Trophoblast cell (in vitro differentiated cells and primary cell): ENCODE measurements around the gene FHAD1.
A peak's percentile ranks its signal among the peaks of the same experiment; 100 is the strongest.

Experiments
- DNase-seq, 2 donors: peaks; one replicate each; pipeline ENCODE4 v3.0.0-alpha.2; 2016
- H2AFZ ChIP-seq: 2 replicates; pipeline ENCODE4 v1.6.1; 2013; ENCODE audit warnings: low read length, moderate library complexity, mild to moderate bottlenecking; ENCODE audit not compliant: insufficient read depth, poor library complexity
- H2AK5ac ChIP-seq: 2 replicates; pipeline ENCODE4 v1.6.1; 2013; ENCODE audit warnings: mild to moderate bottlenecking, low read length
- H2BK120ac ChIP-seq: 2 replicates; pipeline ENCODE4 v1.6.1; 2013; ENCODE audit warnings: low read length, mild to moderate bottlenecking, moderate library complexity; ENCODE audit not compliant: insufficient read depth, poor library complexity
- H2BK12ac ChIP-seq: 2 replicates; pipeline ENCODE4 v1.6.1; 2013; ENCODE audit warnings: mild to moderate bottlenecking, low read length, moderate library complexity
- H2BK5ac ChIP-seq: 2 replicates; pipeline ENCODE4 v1.6.1; 2013; ENCODE audit warnings: low read length, low read depth, moderate library complexity, mild to moderate bottlenecking; ENCODE audit not compliant: poor library complexity
- H3K14ac ChIP-seq: 2 replicates; pipeline ENCODE4 v1.6.1; 2013; ENCODE audit warnings: mild to moderate bottlenecking, low read length
- H3K18ac ChIP-seq: 2 replicates; pipeline ENCODE4 v1.6.1; 2013; ENCODE audit warnings: mild to moderate bottlenecking, low read length
- H3K23ac ChIP-seq: 2 replicates; pipeline ENCODE4 v1.6.1; 2013; ENCODE audit warnings: low read length
- H3K27ac ChIP-seq: 2 replicates; pipeline ENCODE4 v1.5.1; 2013; ENCODE audit warnings: low read depth, mild to moderate bottlenecking, inconsistent platforms, low read length, moderate library complexity
- H3K27me3 ChIP-seq: 2 replicates; pipeline ENCODE4 v1.6.1; 2013; ENCODE audit warnings: inconsistent platforms, mild to moderate bottlenecking, low read length, moderate library complexity; ENCODE audit not compliant: insufficient read depth
- H3K36me3 ChIP-seq, 2 experiments: 1 replicate in 1 of 2; 2 replicates in 1 of 2; pipeline ENCODE4 v1.6.1; 2013; ENCODE audit warnings: low read length in 2 of 2, mild to moderate bottlenecking in 2 of 2, moderate library complexity in 1 of 2; ENCODE audit not compliant: insufficient read depth in 2 of 2, control insufficient read depth in 1 of 2
- H3K4ac ChIP-seq: 2 replicates; pipeline ENCODE4 v1.6.1; 2013; ENCODE audit warnings: low read depth, mild to moderate bottlenecking, low read length, moderate library complexity
- H3K4me1 ChIP-seq, 2 experiments: 1 replicate in 1 of 2; 2 replicates in 1 of 2; pipeline ENCODE4 v1.6.1; 2013; ENCODE audit warnings: low read length in 2 of 2, mild to moderate bottlenecking in 2 of 2, moderate library complexity in 1 of 2; ENCODE audit not compliant: insufficient read depth in 2 of 2, control insufficient read depth in 1 of 2
- H3K4me2 ChIP-seq: 2 replicates; pipeline ENCODE4 v1.6.1; 2013; ENCODE audit warnings: inconsistent platforms, mild to moderate bottlenecking, low read length, moderate library complexity
- H3K4me3 ChIP-seq: 2 replicates; pipeline ENCODE4 v1.5.1; 2013; ENCODE audit warnings: mild to moderate bottlenecking, low read depth, low read length, inconsistent platforms
- H3K79me1 ChIP-seq: one replicate; pipeline ENCODE4 v1.6.1; 2013; ENCODE audit warnings: low read length
- H3K79me2 ChIP-seq: 2 replicates; pipeline ENCODE4 v1.6.1; 2013; ENCODE audit warnings: low read length, mild to moderate bottlenecking; ENCODE audit not compliant: control insufficient read depth, insufficient read depth, poor library complexity
- H3K9ac ChIP-seq: 2 replicates; pipeline ENCODE4 v1.6.1; 2013; ENCODE audit warnings: mild to moderate bottlenecking, low read length
- H3K9me3 ChIP-seq: 2 replicates; pipeline ENCODE4 v1.6.1; 2013; ENCODE audit warnings: low read depth, mild to moderate bottlenecking, control low read depth, inconsistent platforms, low read length; ENCODE audit not compliant: insufficient read depth
- H4K12ac ChIP-seq: 2 replicates; pipeline ENCODE4 v1.6.1; 2013; ENCODE audit warnings: low read depth, mild to moderate bottlenecking, low read length, moderate library complexity
- H4K8ac ChIP-seq: 2 replicates; pipeline ENCODE4 v1.6.1; 2013; ENCODE audit warnings: low read depth, mild to moderate bottlenecking, low read length, moderate library complexity
- H4K91ac ChIP-seq: one replicate; pipeline ENCODE4 v1.6.1; 2013; ENCODE audit warnings: low read depth, mild to moderate bottlenecking, low read length, moderate library complexity
- WGBS: extraction: QIAGEN DNeasy Blood & Tissue Kit; methylation state at CpG from one replicate; pipeline ENCODE4 v1.1.7; 2013; ENCODE audit warnings: missing lambda C conversion rate; ENCODE audit not compliant: insufficient read length, insufficient coverage; ENCODE audit errors: extremely low coverage; 5-methylcytosine and 5-hydroxymethylcytosine counted together

FHAD1 gene

GRCh38 chr1:15355968-15356625, 109.1 kb downstream of the FHAD1 start:
- no CpG with 5 or more reads among the region's 16 CpGs for WGBS
- H2BK12ac ChIP-seq = no peak overlapping the region
- H4K8ac ChIP-seq = no peak overlapping the region
- H3K27ac ChIP-seq = no peak overlapping the region
- no peak overlapping the region for H3K4ac ChIP-seq
- no peaks in the 10 kb centered on the region for H3K79me1 ChIP-seq
- no peaks in the 10 kb centered on the region for H3K36me3 ChIP-seq
- H3K9ac ChIP-seq = no peak overlapping the region
- H3K79me2 ChIP-seq = no peaks in the 10 kb centered on the region
- H3K18ac ChIP-seq = no peak overlapping the region
- no peak overlapping the region for H3K14ac ChIP-seq
- H3K23ac ChIP-seq = no peak overlapping the region
- H4K12ac ChIP-seq = no peak overlapping the region
- H3K27me3 ChIP-seq = no peaks in the 10 kb centered on the region
- no peak overlapping the region for H4K91ac ChIP-seq
- no peak overlapping the region for H3K4me2 ChIP-seq
- H2AFZ ChIP-seq = no peak overlapping the region
- no peak overlapping the region for H3K4me3 ChIP-seq
- no peak overlapping the region for H2BK5ac ChIP-seq
- H2AK5ac ChIP-seq = no peak overlapping the region
- no peak overlapping the region for H2BK120ac ChIP-seq
- peaks cover 2% of the 10 kb centered on the region for H3K9me3 ChIP-seq
- peaks cover 5 to 6% of the 10 kb centered on the region in 2 experiments for H3K4me1 ChIP-seq
- DNase-seq = peak; percentile 86 to 93

- Histone ChIP-seq H2BK120ac (no peak overlapping the region), H4K91ac (no peak overlapping the region), H3K4ac (no peak overlapping the region), H3K4me2 (no peak overlapping the region), H3K27ac (no peak overlapping the region), H2AK5ac (no peak overlapping the region), H4K8ac (no peak overlapping the region), H3K18ac (no peak overlapping the region), H3K14ac (no peak overlapping the region), H3K36me3 (no peaks in the 10 kb centered on the region), H4K12ac (no peak overlapping the region), H3K4me1 (peaks cover 2 to 3% of the 10 kb centered on the region in 2 experiments), H3K79me2 (no peaks in the 10 kb centered on the region), H2BK5ac (no peak overlapping the region), H3K23ac (no peak overlapping the region), H2BK12ac (no peak overlapping the region), H3K27me3 (no peaks in the 10 kb centered on the region), H3K79me1 (no peaks in the 10 kb centered on the region), H3K9me3 (peaks cover 2% of the 10 kb centered on the region), H3K4me3 (no peak overlapping the region), H3K9ac (no peak overlapping the region), H2AFZ (no peak overlapping the region)
- no CpG with 5 or more reads among the region's 8 CpGs for WGBS
- no peak for DNase-seq
These were observed 110.7 kb downstream of the FHAD1 start for GRCh38 chr1:15357612-15358207.

GRCh38 chr1:15358565-15359133, 111.6 kb downstream of the FHAD1 start:
- Histone ChIP-seq H2AK5ac (no peak overlapping the region), H3K36me3 (no peaks in the 10 kb centered on the region), H3K18ac (no peak overlapping the region), H4K8ac (no peak overlapping the region), H3K4me2 (no peak overlapping the region), H2BK12ac (no peak overlapping the region), H3K79me2 (no peaks in the 10 kb centered on the region), H3K14ac (no peak overlapping the region), H3K9me3 (peaks cover 2% of the 10 kb centered on the region), H3K4ac (no peak overlapping the region), H4K12ac (no peak overlapping the region), H3K23ac (no peak overlapping the region), H3K27me3 (no peaks in the 10 kb centered on the region), H2BK5ac (no peak overlapping the region), H3K4me3 (no peak overlapping the region), H3K79me1 (no peaks in the 10 kb centered on the region), H4K91ac (no peak overlapping the region), H3K4me1 (peaks cover 2 to 3% of the 10 kb centered on the region in 2 experiments), H2AFZ (no peak overlapping the region), H3K9ac (no peak overlapping the region), H3K27ac (no peak overlapping the region), H2BK120ac (no peak overlapping the region)
- DNase-seq = no peak
- WGBS = no CpG with 5 or more reads among the region's 20 CpGs

- WGBS = no CpG with 5 or more reads among the region's 14 CpGs
- H3K9me3 ChIP-seq = no peaks in the 10 kb centered on the region
- H3K18ac ChIP-seq = no peak overlapping the region
- no peak overlapping the region for H3K27ac ChIP-seq
- no peaks in the 10 kb centered on the region for H3K27me3 ChIP-seq
- no peak overlapping the region for H3K4me2 ChIP-seq
- H3K4me1 ChIP-seq = peaks cover 2 to 3% of the 10 kb centered on the region in 2 experiments
- DNase-seq = no peak
- no peak overlapping the region for H2BK12ac ChIP-seq
- no peaks in the 10 kb centered on the region for H3K79me1 ChIP-seq
- no peak overlapping the region for H4K91ac ChIP-seq
- H4K12ac ChIP-seq = no peak overlapping the region
- H2AK5ac ChIP-seq = no peak overlapping the region
- H2AFZ ChIP-seq = no peak overlapping the region
- no peak overlapping the region for H3K23ac ChIP-seq
- no peak overlapping the region for H2BK120ac ChIP-seq
- H3K14ac ChIP-seq = no peak overlapping the region
- H3K79me2 ChIP-seq = no peaks in the 10 kb centered on the region
- H3K36me3 ChIP-seq = no peaks in the 10 kb centered on the region
- H3K9ac ChIP-seq = no peak overlapping the region
- H2BK5ac ChIP-seq = no peak overlapping the region
- H3K4me3 ChIP-seq = no peak overlapping the region
- H3K4ac ChIP-seq = no peak overlapping the region
- no peak overlapping the region for H4K8ac ChIP-seq
These were observed 113.7 kb downstream of the FHAD1 start for GRCh38 chr1:15360700-15361099.
